Measurements from ENCODE around the gene KDM6B. TPM values are rescaled to one million over a fixed set of nuclear protein-coding genes. Genes with fewer than 3 reads are reported as not detected.

Gene KDM6B
- total and polyA plus RNA-seq, 9 of the 15 experiments (the other 6 are each of a cell fraction or from before 2014, with no cell fraction given) = 0.01 to 22.9 (median 2.2) TPM

- TF ChIP-seq AFF4 (CRISPR knock-in tag; IDR thresholded peaks at IDR 0.05) = no peak
- TF ChIP-seq ZNF77 (CRISPR knock-in tag; IDR thresholded peaks at IDR 0.05) = no peak
- TF ChIP-seq RBM22 (IDR thresholded peaks at IDR 0.05; ENCODE audit: low read depth, low read length, poor library complexity, severe bottlenecking) = peak; percentile 25
- peak; percentile 88 for TF ChIP-seq ZBTB40 (IDR thresholded peaks at IDR 0.05)
- peak; percentile 89 for TF ChIP-seq ZBTB40 (CRISPR knock-in tag; IDR thresholded peaks at IDR 0.05)
- no peak for TF ChIP-seq BRF1 (IDR thresholded peaks at IDR 0.05; ENCODE audit: borderline replicate concordance, extremely low read depth, insufficient read length)
- no peak for TF ChIP-seq ARID3A (IDR thresholded peaks at IDR 0.05; ENCODE audit: borderline replicate concordance, low read depth, low read length)
These were observed 22.2 kb downstream of the KDM6B start (continued) for GRCh38 chr17:7856011-7856810.

Measured in K562 (cell line).